IMR-90 (cell line): Measurements from ENCODE around the gene CNPY2. TPM values are rescaled to one million over a fixed set of nuclear protein-coding genes. Genes with fewer than 3 reads are reported as not detected.

Source experiments
- ATAC-seq: fragments of 200-7000 bp; cut with Tn5 transposase; 2 replicates; pipeline ENCODE4 v1.9.1; 2020; ENCODE audit warnings: low read depth, mild to moderate bottlenecking, moderate library complexity
- BruUV-seq: library from RNA; stranded (reverse); fragments of 400-500 nt; replicated peaks from 2 replicates; lab custom pipeline; 2021; lab: Mats Ljungman, UMichigan
- CTCF ChIA-PET: fragments of 300-600 bp; formaldehyde crosslinking; extraction: SDS; loops from one replicate; lab custom pipeline; 2021; ENCODE audit warnings: antibody characterized with exemption; lab: Yijun Ruan, JAX
- POLR2A ChIA-PET: fragments of 300-600 bp; sonication (Branson Sonifier 250); formaldehyde crosslinking; loops from one replicate; lab custom pipeline; 2022; ENCODE audit warnings: antibody characterized with exemption; ENCODE audit not compliant: unreplicated experiment; lab: Charles Lee
- DNase-seq: peaks from one replicate; pipeline ENCODE4 v3.0.0; 2013
- H2AFZ ChIP-seq: replicated peaks from 2 replicates; pipeline ENCODE3; 2013; ENCODE audit warnings: low read length, mild to moderate bottlenecking; ENCODE audit not compliant: poor library complexity
- H2AK5ac ChIP-seq: 2 replicates; pipeline ENCODE4 v1.6.1; 2013; ENCODE audit warnings: low read depth, low read length, inconsistent platforms
- H2AK9ac ChIP-seq: replicated peaks from 2 replicates; pipeline ENCODE3; 2013; ENCODE audit warnings: mild to moderate bottlenecking, low read depth, low read length, moderate library complexity; ENCODE audit not compliant: poor library complexity
- H2BK120ac ChIP-seq: 2 replicates; pipeline ENCODE4 v1.6.1; 2013; ENCODE audit warnings: low read depth, low read length, inconsistent platforms
- H2BK15ac ChIP-seq: 3 replicates; pipeline ENCODE4 v1.6.1; 2013; ENCODE audit warnings: low read depth, low read length, inconsistent platforms
- H2BK20ac ChIP-seq: 2 replicates; pipeline ENCODE4 v1.6.1; 2013; ENCODE audit warnings: low read depth, mild to moderate bottlenecking, inconsistent platforms, low read length, moderate library complexity
- H2BK5ac ChIP-seq: 2 replicates; pipeline ENCODE4 v1.6.1; 2013; ENCODE audit warnings: mild to moderate bottlenecking, low read depth, low read length, inconsistent platforms; ENCODE audit not compliant: poor library complexity, severe bottlenecking
- H3K14ac ChIP-seq: replicated peaks from 2 replicates; pipeline ENCODE4 v1.6.1; 2013; ENCODE audit warnings: low read depth, low read length, inconsistent platforms
- H3K18ac ChIP-seq: 2 replicates; pipeline ENCODE4 v1.6.1; 2013; ENCODE audit warnings: low read depth, low read length, control low read depth
- H3K23ac ChIP-seq: 2 replicates; pipeline ENCODE4 v1.6.1; 2013; ENCODE audit warnings: low read depth, low read length, inconsistent platforms
- H3K27ac ChIP-seq: 2 replicates; pipeline ENCODE4 v1.5.1; 2013; ENCODE audit warnings: mild to moderate bottlenecking, control low read depth, low read length; ENCODE audit not compliant: insufficient read depth
- H3K27me3 ChIP-seq: 2 replicates; pipeline ENCODE4 v1.6.1; 2013; ENCODE audit warnings: low read length; ENCODE audit not compliant: control insufficient read depth, insufficient read depth
- H3K36me3 ChIP-seq: 2 replicates; pipeline ENCODE4 v1.6.1; 2013; ENCODE audit warnings: low read length, mixed read lengths; ENCODE audit not compliant: control insufficient read depth, insufficient read depth
- H3K4ac ChIP-seq: 2 replicates; pipeline ENCODE4 v1.6.1; 2013; ENCODE audit warnings: low read depth, low read length, inconsistent platforms
- H3K4me1 ChIP-seq: 2 replicates; pipeline ENCODE4 v1.6.1; 2013; ENCODE audit warnings: low read length, mixed read lengths; ENCODE audit not compliant: control insufficient read depth, insufficient read depth
- H3K4me2 ChIP-seq: 2 replicates; pipeline ENCODE4 v1.6.1; 2013; ENCODE audit warnings: low read depth, mild to moderate bottlenecking, control low read depth, low read length, moderate library complexity
- H3K4me3 ChIP-seq: 2 replicates; pipeline ENCODE4 v1.5.1; 2013; ENCODE audit warnings: low read depth, mild to moderate bottlenecking, control low read depth, low read length, moderate library complexity; ENCODE audit not compliant: insufficient read depth
- H3K56ac ChIP-seq: 2 replicates; pipeline ENCODE4 v1.6.1; 2013; ENCODE audit warnings: low read length, inconsistent platforms; ENCODE audit not compliant: insufficient read depth; ENCODE audit errors: extremely low read depth
- H3K79me1 ChIP-seq, 2 experiments: 2 replicates each; pipeline ENCODE4 v1.6.1; 2013; ENCODE audit warnings: low read length in 2 of 2, inconsistent platforms in 1 of 2, low read depth in 1 of 2
- H3K9ac ChIP-seq: 2 replicates; pipeline ENCODE4 v1.6.1; 2013; ENCODE audit warnings: low read depth, low read length, control low read depth
- H3K9me1 ChIP-seq: 2 replicates; pipeline ENCODE4 v1.6.1; 2013; ENCODE audit warnings: low read length, inconsistent platforms; ENCODE audit not compliant: insufficient read depth
- H3K9me3 ChIP-seq: 2 replicates; pipeline ENCODE4 v1.6.1; 2013; ENCODE audit warnings: low read length; ENCODE audit not compliant: control insufficient read depth, insufficient read depth
- H4K20me1 ChIP-seq: 2 replicates; pipeline ENCODE4 v1.6.1; 2013; ENCODE audit warnings: low read length, inconsistent platforms; ENCODE audit not compliant: insufficient read depth
- H4K5ac ChIP-seq: 2 replicates; pipeline ENCODE4 v1.6.1; 2013; ENCODE audit warnings: mild to moderate bottlenecking, low read depth, low read length, control low read depth
- H4K8ac ChIP-seq, 2 experiments: 2 replicates each; pipeline ENCODE4 v1.6.1; 2013; ENCODE audit warnings: low read depth in 2 of 2, low read length in 2 of 2, control low read depth in 1 of 2, inconsistent platforms in 1 of 2
- H4K91ac ChIP-seq: 2 replicates; pipeline ENCODE4 v1.6.1; 2013; ENCODE audit warnings: low read depth, low read length, inconsistent platforms; ENCODE audit not compliant: insufficient read depth
- CEBPB ChIP-seq: IDR thresholded peaks from 2 replicates; pipeline ENCODE4 v1.6.1; 2012; ENCODE audit warnings: low read depth, low read length, improper control_type of control experiment
- CHD1 ChIP-seq: IDR thresholded peaks from 2 replicates; pipeline ENCODE4 v1.6.1; 2012; ENCODE audit warnings: low read depth, low read length, improper control_type of control experiment
- FOS ChIP-seq: fragments of 150-350 bp; IDR thresholded peaks from 2 replicates; pipeline ENCODE4 v1.6.1; 2016; ENCODE audit warnings: low read depth, low read length
- MAZ ChIP-seq: IDR thresholded peaks from 2 replicates; pipeline ENCODE4 v1.6.1; 2012; ENCODE audit warnings: low read depth, mild to moderate bottlenecking, low read length, improper control_type of control experiment, moderate library complexity, borderline replicate concordance
- MXI1 ChIP-seq: IDR thresholded peaks from 2 replicates; pipeline ENCODE4 v1.6.1; 2012; ENCODE audit warnings: low read depth, mild to moderate bottlenecking, low read length, moderate library complexity, borderline replicate concordance
- NFE2L2 ChIP-seq: fragments of 150-350 bp; IDR thresholded peaks from 2 replicates; pipeline ENCODE4 v1.6.1; 2016; ENCODE audit warnings: low read depth, mild to moderate bottlenecking, low read length
- POLR2A ChIP-seq: IDR thresholded peaks from 2 replicates; pipeline ENCODE4 v1.6.1; 2012; ENCODE audit warnings: mild to moderate bottlenecking, low read depth, low read length
- RAD21 ChIP-seq: IDR thresholded peaks from 2 replicates; pipeline ENCODE4 v1.6.1; 2012; ENCODE audit warnings: low read length, improper control_type of control experiment
- RCOR1 ChIP-seq: IDR thresholded peaks from 2 replicates; pipeline ENCODE4 v1.6.1; 2012; ENCODE audit warnings: mild to moderate bottlenecking, low read length, improper control_type of control experiment; ENCODE audit not compliant: insufficient replicate concordance
- SMC3 ChIP-seq: fragments of 150-350 bp; IDR thresholded peaks from 2 replicates; pipeline ENCODE4 v1.6.1; 2016; ENCODE audit warnings: low read depth, mild to moderate bottlenecking, antibody characterized with exemption, low read length, moderate library complexity
- WGBS, 2 experiments: methylation state at CpG; one replicate each; pipeline versions ENCODE4 v1.1.5 to v1.1.7; 2013; ENCODE audit warnings: missing lambda C conversion rate in 2 of 2; ENCODE audit not compliant: insufficient read length in 1 of 2; ENCODE audit errors: extremely low coverage in 2 of 2; 5-methylcytosine and 5-hydroxymethylcytosine counted together
- dilution Hi-C: fragments of 300-500 bp; cut with HindIII; formaldehyde crosslinking; loops from one replicate; pipeline ENCODE4 v1.14.3; 2018; ENCODE audit warnings: low sequenced_read_pairs; ENCODE audit not compliant: unreplicated experiment
- in situ Hi-C: fragments of 300-500 bp; cut with MboI; formaldehyde crosslinking; loops from 3 replicates; pipeline ENCODE4 v1.14.3; 2019; ENCODE audit warnings: low sequenced_read_pairs, inconsistent platforms, mixed read lengths
- intact Hi-C: fragments of 100-400 bp; cut with micrococcal nuclease; formaldehyde crosslinking; loops from 2 replicates; pipeline ENCODE4 v1.10.0; 2022
- polyA plus RNA-seq, 3 experiments: library from polyadenylated mRNA; depleted of rRNA; stranded (reverse); fragments of >200 nt; gene quantifications; 2 replicates each; pipeline ENCODE4 v1.2.3, GENCODE V29; 2012; ENCODE audit warnings: low replicate concordance in 1 of 3
- total RNA-seq: library from RNA; depleted of rRNA; stranded (reverse); fragments of >200 nt; gene quantifications from 2 replicates; pipeline ENCODE4 v1.2.3, GENCODE V29; 2012
- TF ChIP-seq, protein P1 (sequence below): fragments of 150-350 bp; IDR thresholded peaks from 2 replicates; pipeline ENCODE4 v1.6.1; 2017; ENCODE audit warnings: mild to moderate bottlenecking, antibody characterized with exemption, low read length, low read depth

The CNPY2 gene
- total and polyA plus RNA-seq, 2 of the 4 experiments (the other 2 are of a cell fraction): 65.2 to 175 TPM

DNA sequence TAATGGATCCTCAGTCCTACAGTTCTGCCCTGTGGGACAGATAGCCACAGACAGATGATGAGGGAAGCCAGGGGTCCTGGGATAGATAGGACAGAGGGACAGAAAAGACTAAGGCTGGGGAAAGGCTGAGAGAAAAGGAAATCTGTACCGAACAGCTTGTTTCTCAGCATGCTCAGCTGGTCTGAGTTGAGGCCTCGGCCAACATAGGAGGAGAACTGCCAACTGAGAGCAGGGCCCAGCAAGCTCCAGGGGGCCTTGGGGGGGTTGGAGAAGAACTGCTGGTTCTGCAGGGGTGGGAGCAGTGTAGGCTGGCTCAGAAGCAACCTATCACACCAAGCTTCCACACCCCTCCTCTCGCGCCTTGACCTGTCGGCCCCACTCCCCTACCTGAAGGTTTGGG, 33.0 kb upstream of the CNPY2 start:
- Histone ChIP-seq H2BK120ac (no peak overlapping the region), H2BK15ac (no peak overlapping the region), H3K18ac (no peak overlapping the region), H3K23ac (no peak overlapping the region), H3K9me3 (no peaks in the 10 kb centered on the region), H3K4me2 (no peak overlapping the region), H3K56ac (no peak overlapping the region), H3K4me3 (no peak overlapping the region), H2AK5ac (no peak overlapping the region), H4K91ac (no peak overlapping the region), H3K4ac (no peak overlapping the region), H4K20me1 (no peaks in the 10 kb centered on the region; the same call in 1 of the 2 replicates), H2AK9ac (no peak overlapping the region), H3K9me1 (no peaks in the 10 kb centered on the region), H3K36me3 (peaks cover 72% of the 10 kb centered on the region), H3K4me1 (no peaks in the 10 kb centered on the region), H3K27me3 (no peaks in the 10 kb centered on the region), H2BK20ac (no peak overlapping the region), H3K9ac (no peak overlapping the region), H4K8ac (no peak overlapping the region), H2AFZ (no peak overlapping the region), H2BK5ac (no peak overlapping the region), H3K14ac (no peak overlapping the region), H4K5ac (no peak overlapping the region), H3K79me1 (peaks cover 0 to 6% of the 10 kb centered on the region in 2 experiments; a peak in 1 of 4 replicates), H3K27ac (no peak overlapping the region)
- dilution Hi-C loops: no loop called here
- ChIA-PET CTCF (no interaction called here), POLR2A (interaction anchor here (0.6 kb wide), 1 partner anchor 11 kb away, joined by 3 read pairs; no protein-coding TSS in a partner anchor)
- intact Hi-C loops: no loop called here
- no peak for ATAC-seq
- BruUV-seq: no TSS peak
- WGBS, 2 experiments: no CpG with 5 or more reads among the region's 5 CpGs
- TF ChIP-seq FOS (no peak), RCOR1 (no peak), POLR2A (no peak), MAZ (no peak), SMC3 (no peak), NFE2L2 (no peak), CEBPB (no peak), CHD1 (no peak), MXI1 (no peak), RAD21 (no peak)
- TF ChIP-seq, protein P1, sequence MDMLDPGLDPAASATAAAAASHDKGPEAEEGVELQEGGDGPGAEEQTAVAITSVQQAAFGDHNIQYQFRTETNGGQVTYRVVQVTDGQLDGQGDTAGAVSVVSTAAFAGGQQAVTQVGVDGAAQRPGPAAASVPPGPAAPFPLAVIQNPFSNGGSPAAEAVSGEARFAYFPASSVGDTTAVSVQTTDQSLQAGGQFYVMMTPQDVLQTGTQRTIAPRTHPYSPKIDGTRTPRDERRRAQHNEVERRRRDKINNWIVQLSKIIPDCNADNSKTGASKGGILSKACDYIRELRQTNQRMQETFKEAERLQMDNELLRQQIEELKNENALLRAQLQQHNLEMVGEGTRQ: no peak
- in situ Hi-C loops: no loop called here
- no peak for DNase-seq
